GM04503 (cell line): ENCODE measurements around the gene PAX8.
"Not testable (repeated sequence)": the region's sequence is repeated elsewhere in the genome, so short reads cannot be mapped to it uniquely, and the experiment has no call there.

Experiments
- DNase-seq: peaks from one replicate; pipeline ENCODE4 v3.0.0-alpha.2; 2012; ENCODE audit warnings: low read depth

PAX8 gene

DNA sequence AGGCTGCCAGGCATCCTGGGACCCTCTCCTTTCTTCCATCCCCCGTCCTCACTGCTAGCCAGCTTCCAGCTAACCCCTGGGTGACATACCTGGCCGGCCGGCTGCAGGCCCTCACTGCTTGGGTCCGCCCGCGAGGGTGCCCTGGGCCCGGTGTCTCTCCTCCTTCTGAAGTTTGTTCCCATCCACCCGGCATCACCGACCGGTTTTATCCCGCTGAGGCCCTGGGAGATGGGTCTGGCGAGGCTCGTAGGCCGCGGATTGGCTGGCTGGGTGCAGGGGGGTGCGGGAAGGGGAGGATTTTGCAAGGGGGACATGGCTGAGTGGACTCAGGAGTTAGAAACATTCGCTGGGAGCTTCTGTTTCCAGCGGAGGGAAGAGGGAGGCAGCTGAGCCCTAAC, at the start of gene PAX8:
PAX8 (minus strand) TSS at position 180 of the 398 bp plus-strand sequence. CDS start 527 bp downstream, outside the sequence.
- DNase-seq = no peak

- no peak for DNase-seq
These were observed 49.3 kb upstream of the PAX8 start for GRCh38 chr2:113328043-113328442.

DNA sequence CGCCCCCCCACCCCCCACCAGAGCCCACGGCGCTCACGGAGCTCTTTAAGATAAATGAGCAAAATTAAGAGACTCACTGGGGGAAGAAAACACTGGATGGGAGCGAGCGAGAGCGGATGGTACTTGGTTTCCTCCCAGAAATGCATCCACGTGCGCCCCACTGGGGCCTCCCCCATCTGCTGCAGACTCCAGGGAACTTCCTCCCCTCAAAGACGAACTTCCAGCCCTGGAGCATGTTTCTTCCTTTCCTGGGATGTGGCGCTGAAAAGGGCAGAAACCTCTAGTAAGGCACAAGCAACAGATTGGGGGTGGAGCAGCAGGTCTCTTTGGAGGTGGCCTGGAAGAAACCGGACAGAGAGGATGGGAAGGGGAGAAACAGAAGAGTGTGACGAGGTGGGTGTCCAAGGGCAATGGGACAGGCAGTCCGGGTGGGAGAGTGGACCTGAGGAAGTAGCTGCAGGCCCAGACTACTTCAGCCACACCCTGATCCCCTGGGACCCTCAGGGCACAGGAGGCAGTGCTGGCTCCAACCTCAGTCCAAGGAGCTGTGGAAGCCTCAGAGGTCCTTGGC, 46.5 kb upstream of the PAX8 start:
- DNase-seq = not testable (repeated sequence)

DNA sequence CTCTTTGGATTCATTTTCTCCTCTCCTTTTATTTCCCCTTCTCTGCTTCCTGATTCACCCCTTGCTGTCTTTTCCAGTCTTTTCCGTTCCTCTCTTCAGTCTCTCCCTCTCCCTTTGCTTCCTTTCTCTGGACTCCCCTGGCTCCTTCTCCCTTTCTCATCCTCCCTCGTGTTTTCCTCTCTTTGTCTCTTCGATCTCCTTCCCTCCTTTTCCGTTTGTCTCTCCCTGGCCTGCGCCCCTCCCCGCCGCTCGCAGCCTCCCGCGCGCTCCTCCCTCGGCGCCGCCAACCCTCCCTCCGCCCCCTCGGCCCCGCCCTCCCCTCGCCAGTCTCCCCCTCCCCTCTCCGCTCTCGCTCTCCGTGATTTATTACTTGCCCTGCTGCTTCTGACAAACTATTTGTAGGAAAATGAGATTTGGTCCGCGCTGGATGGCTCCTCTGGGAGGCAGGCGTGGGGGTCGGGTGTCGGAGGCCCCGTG, 46.0 kb upstream of the PAX8 start:
- no peak for DNase-seq

- not testable (repeated sequence) for DNase-seq
These were observed 44.4 kb upstream of the PAX8 start for GRCh38 chr2:113323129-113323528.

DNA sequence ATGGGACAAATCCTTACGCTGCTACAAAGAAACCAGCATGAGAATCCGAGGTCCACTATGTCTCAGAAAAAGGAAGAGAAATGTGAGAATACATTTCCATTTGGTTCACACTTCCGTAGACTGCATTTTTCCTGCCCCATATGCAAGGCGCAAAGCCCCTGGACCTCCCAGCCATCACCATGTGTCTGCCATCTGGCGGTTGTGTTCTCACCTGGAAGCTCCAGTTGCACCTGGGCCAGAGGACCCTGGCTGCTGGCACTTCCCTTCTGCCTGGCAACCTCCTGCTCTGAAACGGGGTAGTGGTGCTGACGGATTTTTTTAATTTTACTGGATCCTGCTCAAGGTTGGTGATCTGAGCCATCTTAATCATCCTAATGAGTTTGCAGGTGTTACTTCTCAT, 41.4 kb upstream of the PAX8 start:
- DNase-seq = not testable (repeated sequence)

GRCh38 chr2:113318941-113319340, 40.2 kb upstream of the PAX8 start:
- DNase-seq = not testable (repeated sequence)

DNA sequence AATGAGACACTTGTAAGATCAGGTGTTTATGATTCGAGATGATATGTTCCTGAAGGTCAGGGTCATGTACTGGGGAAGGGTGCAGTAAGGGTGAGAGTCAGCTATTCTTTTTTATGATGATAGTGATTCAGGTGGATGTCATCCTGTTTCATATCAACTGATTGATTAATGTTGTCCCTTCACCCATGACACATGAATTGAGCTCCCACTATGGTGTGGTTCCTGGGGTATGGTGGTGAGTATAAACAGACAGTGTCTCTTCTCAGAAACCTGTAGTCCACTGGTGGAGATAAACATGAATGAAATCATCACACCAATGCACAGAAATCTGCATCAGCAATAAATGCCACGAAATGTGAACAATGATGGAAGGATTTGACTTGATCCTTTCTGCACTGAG, 37.4 kb upstream of the PAX8 start:
- DNase-seq = no peak

DNA sequence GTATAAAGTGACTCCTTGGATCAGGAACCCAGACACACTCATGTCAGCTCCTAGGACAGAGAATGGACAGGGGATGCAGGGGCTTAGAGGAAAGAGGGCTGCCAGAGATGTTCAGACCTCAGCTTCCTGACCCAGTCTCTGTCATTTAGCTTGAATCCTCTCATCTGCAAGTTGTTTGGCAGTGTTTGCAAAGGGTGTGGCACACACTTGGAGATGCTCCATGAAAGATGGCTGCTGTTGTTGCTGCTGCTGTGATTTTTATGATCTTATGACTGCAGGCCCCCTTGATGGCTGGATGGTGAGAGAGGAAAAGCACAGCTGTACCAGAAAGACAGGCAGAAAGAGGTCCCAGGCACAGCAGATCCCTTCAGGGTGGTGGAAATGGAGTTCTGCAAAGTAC, 35.9 kb upstream of the PAX8 start:
- DNase-seq = not testable (repeated sequence)

DNA sequence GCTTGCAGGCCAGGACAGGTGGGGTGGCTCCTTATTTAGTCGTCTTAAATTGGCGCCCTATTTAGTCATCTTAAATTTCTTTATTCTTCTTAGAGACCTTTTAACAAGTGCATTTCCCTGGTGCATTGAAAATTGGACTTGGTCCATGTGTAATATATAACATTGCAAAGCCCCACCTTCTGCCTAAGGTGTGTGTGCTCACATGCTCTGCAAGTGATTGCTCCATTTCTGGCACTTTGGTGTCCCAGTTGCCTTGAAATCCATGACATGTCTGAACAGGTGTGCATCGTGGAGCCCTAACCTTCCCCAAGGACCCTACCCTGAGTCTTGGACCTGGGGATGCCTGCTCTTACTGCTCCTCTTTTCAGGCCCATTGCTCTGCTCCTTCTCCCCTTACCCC, 35.5 kb upstream of the PAX8 start:
- not testable (repeated sequence) for DNase-seq

DNA sequence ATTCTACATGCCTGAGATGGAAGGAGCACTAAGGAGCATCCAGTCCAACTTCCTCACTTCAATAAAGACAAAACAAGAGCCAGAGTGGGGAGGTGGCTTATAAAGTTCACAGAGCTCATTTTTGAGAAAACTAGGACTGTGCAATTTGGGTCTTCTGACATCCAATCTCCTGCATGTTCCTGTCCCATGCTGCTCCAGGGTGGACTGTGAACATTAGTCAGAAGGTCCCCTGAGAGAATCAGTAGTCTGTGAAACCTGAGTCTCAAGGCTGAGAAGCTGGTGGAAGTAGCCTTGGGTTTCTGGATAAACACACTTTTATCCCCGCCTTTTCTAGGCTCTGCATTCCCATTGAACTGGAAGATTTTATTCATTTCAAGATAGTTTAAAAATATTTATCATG, 33.1 kb upstream of the PAX8 start:
- not testable (repeated sequence) for DNase-seq

DNA sequence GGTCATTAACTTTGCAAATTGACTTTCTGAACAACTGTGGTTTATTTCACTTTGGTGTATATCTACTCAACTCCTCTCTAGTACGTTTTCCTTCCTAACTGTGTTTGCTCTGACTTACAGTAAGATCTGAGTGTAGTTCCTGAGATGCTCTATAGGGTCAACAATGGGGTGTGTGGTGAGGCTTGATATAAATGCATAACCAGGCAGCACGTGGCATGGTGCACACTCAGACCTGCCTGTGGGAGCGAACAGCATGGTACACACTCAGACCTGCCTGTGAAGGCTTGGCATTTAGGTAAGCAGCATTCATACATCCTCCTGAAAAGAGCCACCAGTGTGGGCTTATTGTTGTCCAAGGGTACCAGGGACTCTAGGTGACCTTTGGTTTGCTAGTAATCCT, 32.5 kb upstream of the PAX8 start:
- not testable (repeated sequence) for DNase-seq

DNA sequence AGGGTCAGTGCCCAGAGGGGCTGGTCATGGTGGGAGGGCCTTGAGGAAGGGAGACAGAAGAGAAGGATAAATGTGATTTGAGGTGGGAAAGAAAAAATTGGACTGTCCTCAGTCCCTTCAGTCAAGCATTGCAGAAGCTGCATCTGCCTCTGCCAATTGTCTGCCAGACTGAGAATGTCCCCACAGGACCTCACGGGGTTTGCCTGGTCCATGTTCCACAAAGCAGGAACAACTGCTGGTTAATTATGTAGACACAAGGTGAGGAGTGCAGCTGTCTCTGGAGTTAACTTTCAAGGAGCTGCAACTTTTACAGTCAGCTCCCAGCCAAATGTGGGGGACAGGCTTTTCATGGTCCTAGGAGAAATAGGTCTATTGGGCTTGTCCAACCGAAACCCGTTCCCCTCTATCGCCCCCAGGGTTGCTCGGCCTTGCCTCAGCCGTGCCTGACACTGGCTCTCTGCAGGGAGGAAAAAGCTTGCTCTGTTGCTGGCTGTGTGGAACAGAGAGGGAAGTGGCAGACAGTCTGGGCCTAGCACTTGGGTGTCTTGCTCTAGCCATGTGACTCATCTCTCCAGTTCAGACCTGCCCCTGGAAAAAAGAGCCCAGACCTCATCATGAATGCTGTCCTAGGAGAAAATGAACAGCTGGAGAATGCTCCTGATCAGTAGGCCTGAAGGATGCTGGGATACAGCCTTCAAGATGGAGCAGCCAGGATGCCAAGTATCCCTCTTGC, 31.1 kb upstream of the PAX8 start:
- no peak for DNase-seq

- DNase-seq = not testable (repeated sequence)
These were observed 30.1 kb upstream of the PAX8 start for GRCh38 chr2:113308784-113309183.

GRCh38 chr2:113306207-113306606, 27.5 kb upstream of the PAX8 start:
- DNase-seq = not testable (repeated sequence)

DNA sequence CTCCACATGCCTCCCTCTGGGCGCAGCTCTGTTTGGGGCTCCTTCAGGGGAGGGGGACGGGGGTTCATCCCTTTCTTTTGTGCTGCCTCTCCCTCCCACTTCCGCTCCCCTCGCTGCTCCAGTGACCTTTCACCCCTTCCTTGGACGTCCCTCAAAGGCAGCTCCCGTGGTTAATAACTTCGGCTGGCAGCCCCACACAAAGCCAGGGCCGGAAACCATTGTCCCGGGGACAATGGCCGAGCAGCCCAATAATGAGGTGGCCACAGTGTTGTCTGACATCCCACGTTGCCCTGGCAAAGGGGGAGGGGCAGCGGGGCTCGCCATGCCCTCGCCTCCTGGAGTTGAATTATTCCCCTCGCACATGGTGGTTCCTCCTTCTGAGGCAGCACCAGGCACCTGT, 27.0 kb upstream of the PAX8 start:
- DNase-seq = not testable (repeated sequence)

DNA sequence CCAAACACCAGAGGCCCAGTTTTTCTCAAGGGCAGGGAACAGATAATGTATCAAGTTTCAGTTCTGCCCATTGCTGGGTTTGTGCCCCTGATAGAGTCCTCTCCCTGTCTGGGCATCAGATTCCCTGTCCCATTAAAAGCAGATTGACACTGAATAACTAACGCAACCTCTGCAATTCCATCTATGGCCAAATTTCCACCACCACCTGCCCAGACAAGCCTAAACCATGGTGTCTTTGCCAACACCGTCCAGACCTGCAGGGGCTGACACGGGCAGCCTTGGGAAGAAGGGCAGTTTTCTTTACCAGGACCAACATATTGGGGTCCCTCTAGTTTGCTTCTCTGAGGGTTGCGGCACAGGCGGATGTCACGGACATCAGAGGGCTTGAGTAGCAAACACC, 26.4 kb upstream of the PAX8 start:
- DNase-seq = no peak

- DNase-seq = no peak
These were observed 26.0 kb upstream of the PAX8 start for GRCh38 chr2:113304702-113305101.

DNA sequence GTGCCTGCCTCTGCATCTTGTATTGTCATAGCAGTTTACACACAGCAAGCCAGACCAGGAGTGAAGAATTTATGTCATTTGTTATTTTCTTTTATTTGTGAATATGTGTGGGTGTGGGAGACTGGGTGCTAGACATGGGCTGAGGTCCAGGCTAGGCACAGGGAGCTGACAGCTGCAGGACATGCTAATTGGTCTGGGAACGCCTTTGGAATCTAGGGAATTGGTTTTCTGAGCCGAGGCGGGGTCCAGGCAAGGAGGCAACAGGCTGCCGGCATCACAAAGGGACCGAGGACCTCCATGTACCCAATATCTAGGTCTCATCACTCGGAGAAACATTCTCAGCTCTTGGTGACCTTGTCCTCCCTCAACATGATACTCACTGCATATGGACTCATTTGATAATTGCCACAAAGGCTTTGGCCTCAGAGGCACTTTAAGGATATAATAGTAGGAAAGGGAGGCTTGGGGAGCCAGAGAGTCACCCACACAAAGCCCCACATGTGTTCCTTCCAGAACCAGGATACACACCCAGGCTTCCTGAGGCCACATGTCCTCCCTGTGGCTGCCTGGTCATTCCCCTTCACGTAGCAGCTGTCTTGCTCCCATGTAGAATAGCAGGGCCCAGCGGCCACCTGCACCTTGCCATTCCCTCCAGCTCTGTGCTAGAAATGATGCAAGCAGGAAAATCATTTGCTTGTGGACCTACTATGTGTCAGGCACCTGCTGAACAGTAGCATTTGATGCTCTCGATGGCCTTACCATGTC, 23.7 kb upstream of the PAX8 start:
- not testable (repeated sequence) for DNase-seq

DNA sequence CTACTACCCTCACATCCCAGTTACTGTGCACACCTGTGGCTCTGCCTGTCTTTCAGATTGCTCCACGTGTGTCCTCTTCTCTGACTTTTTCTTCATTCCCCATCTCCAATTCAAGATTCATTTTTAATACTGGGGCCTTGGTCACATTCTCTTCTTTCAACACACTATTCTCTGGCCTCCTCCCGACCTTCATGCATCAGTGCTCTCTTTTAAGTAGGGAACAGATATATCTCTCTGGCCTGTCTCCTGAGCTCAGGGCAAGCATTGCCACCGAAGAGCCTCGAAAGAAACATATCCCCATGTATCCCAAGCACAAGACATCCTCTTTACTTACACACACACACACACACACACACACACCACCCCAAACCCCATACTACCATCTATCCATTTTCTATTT, 21.6 kb upstream of the PAX8 start:
- no peak for DNase-seq

- no peak for DNase-seq
These were observed 19.5 kb upstream of the PAX8 start for GRCh38 chr2:113298176-113298575.

GRCh38 chr2:113297590-113297989, 18.9 kb upstream of the PAX8 start:
- not testable (repeated sequence) for DNase-seq

DNA sequence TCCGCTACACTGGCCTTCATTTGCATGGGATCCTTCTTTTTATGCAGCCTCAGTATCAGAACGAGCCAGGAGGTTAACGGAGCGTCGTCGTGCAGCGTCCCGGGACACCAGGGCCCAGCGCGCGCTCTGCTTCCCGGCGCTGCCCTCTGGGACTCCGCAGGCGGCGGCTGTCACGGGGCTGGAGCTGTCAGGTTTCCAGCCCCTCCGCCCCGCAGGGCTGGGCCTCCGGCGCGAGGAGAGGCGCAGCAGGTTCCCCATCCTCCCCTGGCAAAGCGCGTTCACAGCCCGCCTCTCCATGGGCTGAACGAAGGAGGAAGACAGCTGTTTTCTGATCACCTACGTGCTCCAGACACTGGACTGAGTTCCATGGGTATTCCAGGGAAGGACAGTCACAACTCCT, 12.5 kb upstream of the PAX8 start:
- DNase-seq = no peak
